Femur (tissue), 1 donor: Measurements from ENCODE around the gene CCL28.
"Not testable (repeated sequence)": the region's sequence is repeated elsewhere in the genome, so short reads cannot be mapped to it uniquely, and the experiment has no call there.

Source experiments
- DNase-seq: peaks from one replicate; pipeline ENCODE4 v3.0.0-alpha.2; 2017

Gene CCL28

GRCh38 chr5:43412156-43412555, at the start of gene CCL28:
CCL28 (minus strand) TSS chr5:43412391; CDS start chr5:43412316, 75 bp downstream.
- DNase-seq, result no peak

- no peak for DNase-seq
Measured at GRCh38 chr5:43461066-43461465, 48.9 kb upstream of the CCL28 start.

GRCh38 chr5:43456556-43456955, 44.4 kb upstream of the CCL28 start:
- DNase-seq, result no peak

- DNase-seq, result not testable (repeated sequence)
Measured at GRCh38 chr5:43441575-43441974, 29.4 kb upstream of the CCL28 start.

- no peak for DNase-seq
Measured at GRCh38 chr5:43437062-43437660, 25.0 kb upstream of the CCL28 start.

- no peak for DNase-seq
Measured at GRCh38 chr5:43433382-43433781, 21.2 kb upstream of the CCL28 start.

GRCh38 chr5:43432486-43433375, 20.5 kb upstream of the CCL28 start:
- DNase-seq, result peak; percentile 24

- no peak for DNase-seq
Measured at GRCh38 chr5:43429706-43430105, 17.5 kb upstream of the CCL28 start.

- DNase-seq, result no peak
Measured at GRCh38 chr5:43429016-43429415, 16.8 kb upstream of the CCL28 start.

- no peak for DNase-seq
Measured at GRCh38 chr5:43427306-43427705, 15.1 kb upstream of the CCL28 start.

GRCh38 chr5:43425983-43426382, 13.8 kb upstream of the CCL28 start:
- no peak for DNase-seq

- not testable (repeated sequence) for DNase-seq
Measured at GRCh38 chr5:43423086-43423485, 10.9 kb upstream of the CCL28 start.

- no peak for DNase-seq
Measured at GRCh38 chr5:43422143-43422542, 10.0 kb upstream of the CCL28 start.

GRCh38 chr5:43421450-43422133, 9.4 kb upstream of the CCL28 start:
- DNase-seq, result no peak

GRCh38 chr5:43420241-43420640, 8.1 kb upstream of the CCL28 start:
- DNase-seq, result peak; percentile 26

GRCh38 chr5:43418561-43418960, 6.4 kb upstream of the CCL28 start:
- DNase-seq, result no peak

GRCh38 chr5:43416803-43417394, 4.7 kb upstream of the CCL28 start:
- DNase-seq, result no peak

GRCh38 chr5:43415935-43416802, 4.0 kb upstream of the CCL28 start:
- no peak for DNase-seq

GRCh38 chr5:43413966-43414365, 1.8 kb upstream of the CCL28 start:
- DNase-seq, result no peak

- DNase-seq, result no peak
Measured at GRCh38 chr5:43412644-43413043, 453 bp upstream of the CCL28 start.

GRCh38 chr5:43411495-43411894, 696 bp downstream of the CCL28 start:
- no peak for DNase-seq

- DNase-seq, result no peak
Measured at GRCh38 chr5:43410414-43410813, 1.8 kb downstream of the CCL28 start.
